HepG2 (cell line): Measurements from ENCODE around the gene CACNA1D. TPM values are rescaled to one million over a fixed set of nuclear protein-coding genes. Genes with fewer than 3 reads are reported as not detected.

Experiments used
- ATAC-seq: fragments of 200-7000 bp; cut with Tn5 transposase; 3 replicates; pipeline ENCODE4 v1.9.1; 2020; ENCODE audit warnings: mild to moderate bottlenecking, moderate library complexity
- BruUV-seq: library from RNA; stranded (reverse); fragments of 400-500 nt; replicated peaks from 2 replicates; lab custom pipeline; 2021; lab: Mats Ljungman, UMichigan
- CTCF ChIA-PET: fragments of 300-600 bp; formaldehyde crosslinking; extraction: SDS; loops from one replicate; lab custom pipeline; 2021; ENCODE audit warnings: low total read pairs, inconsistent platforms, low intra/inter-chr PET ratio; lab: Yijun Ruan, JAX
- POLR2A ChIA-PET: fragments of 350-600 bp; sonication (Branson Sonifier 250); formaldehyde crosslinking; loops from one replicate; lab custom pipeline; 2020; ENCODE audit warnings: antibody characterized with exemption, inconsistent platforms; lab: Yijun Ruan, JAX
- DNase-seq: peaks from one replicate; pipeline ENCODE4 v3.0.0-alpha.2; 2015; ENCODE audit warnings: low spot score
- FAIRE-seq: peaks from 3 replicates; lab custom pipeline; 2011; peaks lifted over from hg19 to GRCh38; lab: Jason Lieb, UNC
- H2AFZ ChIP-seq: one replicate; pipeline ENCODE4 v1.6.1; 2011; ENCODE audit warnings: low read length, inconsistent platforms
- H3K27ac ChIP-seq: fragments of 300-600 bp; 3 replicates; pipeline ENCODE4 v1.8.0; 2011; ENCODE audit warnings: mixed run types, mild to moderate bottlenecking, mixed read lengths, low read length, inconsistent platforms; ENCODE audit not compliant: insufficient read depth; ENCODE audit errors: extremely low read length
- H3K27me3 ChIP-seq, 2 experiments: fragments of 200-600 bp in 1 of 2; 2 replicates in 1 of 2; 3 replicates in 1 of 2; pipeline versions ENCODE4 v1.6.0 to v1.8.0; 2011; ENCODE audit warnings: low read length in 2 of 2, mild to moderate bottlenecking in 2 of 2, moderate library complexity in 2 of 2, inconsistent platforms in 1 of 2; ENCODE audit not compliant: insufficient read depth in 2 of 2, control insufficient read depth in 1 of 2
- H3K36me3 ChIP-seq, 2 experiments: fragments of 200-600 bp in 1 of 2; replicated peaks in 1 of 2; 2 replicates in 1 of 2; 3 replicates in 1 of 2; pipeline versions ENCODE4 v1.5.1 to v1.8.0; 2011; ENCODE audit warnings: low read length in 2 of 2, inconsistent platforms in 1 of 2; ENCODE audit not compliant: insufficient read depth in 2 of 2, control insufficient read depth in 1 of 2
- H3K4me1 ChIP-seq: 2 replicates; pipeline ENCODE4 v1.5.1; 2012; ENCODE audit warnings: low read length, inconsistent platforms; ENCODE audit not compliant: insufficient read depth
- H3K4me2 ChIP-seq: 2 replicates; pipeline ENCODE4 v1.6.0; 2011; ENCODE audit warnings: low read depth, low read length, inconsistent platforms
- H3K4me3 ChIP-seq, 3 experiments: fragments of 200-600 bp in 1 of 3; sonication (generic), shearing (Covaris generic) in 1 of 3; replicated peaks in 1 of 3; 2 replicates each; pipeline ENCODE4 v1.5.1; 2011 to 2016; ENCODE audit warnings: low read length in 3 of 3, inconsistent platforms in 2 of 3, low read depth in 2 of 3, mild to moderate bottlenecking in 2 of 3, control low read depth in 1 of 3, mixed read lengths in 1 of 3; ENCODE audit not compliant: insufficient read depth in 1 of 3
- H3K79me2 ChIP-seq: one replicate; pipeline ENCODE4 v1.6.1; 2011; ENCODE audit warnings: low read length, inconsistent platforms; ENCODE audit not compliant: insufficient read depth
- H3K9ac ChIP-seq: 2 replicates; pipeline ENCODE4 v1.6.0; 2011; ENCODE audit warnings: mild to moderate bottlenecking, low read depth, low read length, inconsistent platforms; ENCODE audit not compliant: insufficient read depth
- H3K9me3 ChIP-seq: 2 replicates; pipeline ENCODE4 v1.5.1; 2012; ENCODE audit warnings: mild to moderate bottlenecking, low read length
- H4K20me1 ChIP-seq: 2 replicates; pipeline ENCODE4 v1.6.0; 2011; ENCODE audit warnings: inconsistent platforms, mild to moderate bottlenecking, low read length, moderate library complexity; ENCODE audit not compliant: insufficient read depth
- BORCS8-MEF2B ChIP-seq: sonication (generic); formaldehyde crosslinking; IDR thresholded peaks from 2 replicates; pipeline ENCODE4 v1.8.0; 2022; ENCODE audit warnings: mild to moderate bottlenecking, missing genetic modification reagents
- EED ChIP-seq: sonication (generic); formaldehyde crosslinking; IDR thresholded peaks from 2 replicates; pipeline ENCODE4 v1.5.0; 2020; ENCODE audit warnings: mild to moderate bottlenecking, missing genetic modification reagents
- GLI4 ChIP-seq: sonication (generic); formaldehyde crosslinking; IDR thresholded peaks from 2 replicates; pipeline ENCODE4 v1.5.1; 2020; ENCODE audit warnings: missing genetic modification reagents, mild to moderate bottlenecking, moderate library complexity, borderline replicate concordance
- RBFOX2 ChIP-seq: fragments of 200-400 bp; formaldehyde crosslinking; IDR thresholded peaks from 2 replicates; pipeline ENCODE4 v1.6.1; 2017; ENCODE audit warnings: low read depth, mild to moderate bottlenecking, low read length
- TCF7L2 ChIP-seq: IDR thresholded peaks from 2 replicates; pipeline ENCODE4 v1.6.1; 2011; ENCODE audit warnings: mild to moderate bottlenecking, low read depth, low read length, moderate library complexity
- ZNF101 ChIP-seq: sonication (generic); formaldehyde crosslinking; IDR thresholded peaks from 2 replicates; pipeline ENCODE4 v1.4.0; 2020; ENCODE audit warnings: mild to moderate bottlenecking, low read depth, missing genetic modification reagents, borderline replicate concordance
- ZNF367 ChIP-seq: sonication (generic); formaldehyde crosslinking; IDR thresholded peaks from 2 replicates; pipeline ENCODE4 v1.4.0; 2020; ENCODE audit warnings: missing genetic modification reagents, borderline replicate concordance
- ZNF562 ChIP-seq: sonication (generic); formaldehyde crosslinking; IDR thresholded peaks from 2 replicates; pipeline ENCODE4 v1.8.0; 2022; ENCODE audit warnings: missing genetic modification reagents, borderline replicate concordance
- ZNF567 ChIP-seq: sonication (generic); formaldehyde crosslinking; IDR thresholded peaks from 2 replicates; pipeline ENCODE4 v1.8.1; 2023; ENCODE audit warnings: mild to moderate bottlenecking, missing genetic modification reagents, borderline replicate concordance
- ZNF589 ChIP-seq: sonication (generic); formaldehyde crosslinking; conservative IDR thresholded peaks from 2 replicates; pipeline ENCODE4 v1.8.0; 2022; ENCODE audit warnings: mild to moderate bottlenecking, moderate library complexity, missing genetic modification reagents
- WGBS: methylation state at CpG from one replicate; pipeline ENCODE4 v1.1.6; 2017; ENCODE audit warnings: low lambda C conversion rate; 5-methylcytosine and 5-hydroxymethylcytosine counted together
- in situ Hi-C: cut with HindIII; loops from 2 replicates; pipeline ENCODE4 v1.10.0; 2017; ENCODE audit warnings: low pct_unique_long_range_greater_than_20kb; ENCODE audit not compliant: extremely low pct_ligation_motif_present
- intact Hi-C: fragments of 100-400 bp; cut with micrococcal nuclease; formaldehyde crosslinking; loops from one replicate; pipeline ENCODE4 v1.10.0; 2022; ENCODE audit not compliant: unreplicated experiment
- polyA plus RNA-seq, 8 experiments: library from polyadenylated mRNA; depleted of rRNA in 3 of 8; stranded (reverse) in 7 of 8; unstranded in 1 of 8; fragments of >200 nt; fragmentation: Illumina TruSeq in 4 of 8; extraction: Trizol in 4 of 8; gene quantifications; 2 replicates each; pipeline versions ENCODE4 v1.2.1 to v1.2.3, GENCODE V29; 2011 to 2016; ENCODE audit warnings: low read depth in 4 of 8, missing spikeins in 1 of 8, mixed read lengths in 1 of 8; ENCODE audit not compliant: insufficient read depth in 1 of 8
- total RNA-seq, 5 experiments: library from RNA; depleted of rRNA; stranded (reverse); fragments of >200 nt; fragmentation: Illumina TruSeq; extraction: Trizol; gene quantifications; 2 replicates each; pipeline ENCODE4 v1.2.3, GENCODE V29; 2016; ENCODE audit warnings: low read depth in 1 of 5
- TF ChIP-seq, protein P1 (sequence below): sonication (generic); formaldehyde crosslinking; IDR thresholded peaks from 2 replicates; pipeline ENCODE4 v1.8.1; 2023; ENCODE audit warnings: mild to moderate bottlenecking, missing genetic modification reagents
- TF ChIP-seq, protein P2 (sequence below): sonication (generic); formaldehyde crosslinking; IDR thresholded peaks from 2 replicates; pipeline ENCODE4 v1.5.0; 2020; ENCODE audit warnings: mild to moderate bottlenecking, missing genetic modification reagents
- TF ChIP-seq, protein P3 (sequence below): IDR thresholded peaks from 2 replicates; pipeline ENCODE4 v1.6.1; 2016; ENCODE audit warnings: missing compliant biosample characterization, missing genetic modification reagents, borderline replicate concordance
- TF ChIP-seq, protein P4 (sequence below): sonication (generic); formaldehyde crosslinking; IDR thresholded peaks from 2 replicates; pipeline ENCODE4 v1.9.0; 2021; ENCODE audit warnings: missing genetic modification reagents, borderline replicate concordance
- TF ChIP-seq, protein P5 (sequence below), 2 experiments: fragments of 450-650 bp in 1 of 2; sonication (generic) in 1 of 2; formaldehyde crosslinking; IDR thresholded peaks; 2 replicates each; pipeline versions ENCODE4 v1.5.0 to v1.8.0; 2020 to 2022; ENCODE audit warnings: mild to moderate bottlenecking in 1 of 2, missing genetic modification reagents in 1 of 2

CACNA1D gene
- total and polyA plus RNA-seq, 2 of the 13 experiments (the other 11 are each of a cell fraction or from before 2014, with no cell fraction given), result 0.26 to 0.38 TPM

DNA sequence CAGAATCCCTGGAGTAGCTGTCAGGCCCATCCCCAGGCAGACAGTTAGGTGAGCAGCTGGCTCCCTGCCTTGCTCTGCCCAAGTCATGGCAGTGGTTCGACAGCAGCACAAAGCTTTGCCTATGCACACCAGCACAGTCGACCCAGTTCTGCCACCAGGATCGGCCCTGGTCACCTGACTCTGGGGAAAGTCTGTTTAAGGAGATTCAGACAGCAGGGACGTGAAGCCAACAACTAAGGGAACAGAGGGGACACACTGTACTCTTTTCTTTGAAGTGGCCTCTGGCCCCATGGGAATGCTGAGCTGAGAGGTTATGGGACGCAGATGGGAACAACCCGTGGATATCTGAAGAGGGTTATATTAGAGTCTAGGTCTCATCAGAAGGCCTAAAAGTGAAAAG is 217.0 kb downstream of the CACNA1D start:
- intact Hi-C loops (loop anchor here (2.0 to 5.0 kb wide), 2 partner anchors 413 to 514 kb away; no protein-coding TSS in a partner anchor), in situ Hi-C loops (loop anchor here (10.0 kb wide), 1 partner anchor 337 kb away; no protein-coding TSS in a partner anchor)
- H3K4me3 ChIP-seq, result no peak overlapping the region
- DNase-seq, result no peak
- H3K9me3 ChIP-seq, result no peaks in the 10 kb centered on the region
- no TSS peak for BruUV-seq
- H4K20me1 ChIP-seq, result no peaks in the 10 kb centered on the region
- ATAC-seq, result no peak
- H3K27me3 ChIP-seq, result no peaks in the 10 kb centered on the region; a peak in 1 of 5 replicates
- no peak overlapping the region for H3K9ac ChIP-seq
- no peaks in the 10 kb centered on the region for H3K36me3 ChIP-seq
- H3K4me1 ChIP-seq, result peaks cover 8% of the 10 kb centered on the region
- CTCF ChIA-PET, result no interaction called here
- POLR2A ChIA-PET, result no interaction called here
- H3K4me2 ChIP-seq, result no peak overlapping the region
- WGBS, result 57% methylated on average over 5 of the region's 6 CpGs
- no peak overlapping the region for H3K27ac ChIP-seq
- no peak for FAIRE-seq
- no peaks in the 10 kb centered on the region for H3K79me2 ChIP-seq
- no peak overlapping the region for H2AFZ ChIP-seq
- TF ChIP-seq, protein P1, sequence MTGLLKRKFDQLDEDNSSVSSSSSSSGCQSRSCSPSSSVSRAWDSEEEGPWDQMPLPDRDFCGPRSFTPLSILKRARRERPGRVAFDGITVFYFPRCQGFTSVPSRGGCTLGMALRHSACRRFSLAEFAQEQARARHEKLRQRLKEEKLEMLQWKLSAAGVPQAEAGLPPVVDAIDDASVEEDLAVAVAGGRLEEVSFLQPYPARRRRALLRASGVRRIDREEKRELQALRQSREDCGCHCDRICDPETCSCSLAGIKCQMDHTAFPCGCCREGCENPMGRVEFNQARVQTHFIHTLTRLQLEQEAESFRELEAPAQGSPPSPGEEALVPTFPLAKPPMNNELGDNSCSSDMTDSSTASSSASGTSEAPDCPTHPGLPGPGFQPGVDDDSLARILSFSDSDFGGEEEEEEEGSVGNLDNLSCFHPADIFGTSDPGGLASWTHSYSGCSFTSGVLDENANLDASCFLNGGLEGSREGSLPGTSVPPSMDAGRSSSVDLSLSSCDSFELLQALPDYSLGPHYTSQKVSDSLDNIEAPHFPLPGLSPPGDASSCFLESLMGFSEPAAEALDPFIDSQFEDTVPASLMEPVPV (CRISPR knock-in tag), result no peak
- no peak for TF ChIP-seq ZNF367 (CRISPR knock-in tag)
- no peak for TF ChIP-seq ZNF562 (CRISPR knock-in tag)
- TF ChIP-seq BORCS8-MEF2B (CRISPR knock-in tag), result no peak
- TF ChIP-seq ZNF589, result no peak
- TF ChIP-seq, protein P2, sequence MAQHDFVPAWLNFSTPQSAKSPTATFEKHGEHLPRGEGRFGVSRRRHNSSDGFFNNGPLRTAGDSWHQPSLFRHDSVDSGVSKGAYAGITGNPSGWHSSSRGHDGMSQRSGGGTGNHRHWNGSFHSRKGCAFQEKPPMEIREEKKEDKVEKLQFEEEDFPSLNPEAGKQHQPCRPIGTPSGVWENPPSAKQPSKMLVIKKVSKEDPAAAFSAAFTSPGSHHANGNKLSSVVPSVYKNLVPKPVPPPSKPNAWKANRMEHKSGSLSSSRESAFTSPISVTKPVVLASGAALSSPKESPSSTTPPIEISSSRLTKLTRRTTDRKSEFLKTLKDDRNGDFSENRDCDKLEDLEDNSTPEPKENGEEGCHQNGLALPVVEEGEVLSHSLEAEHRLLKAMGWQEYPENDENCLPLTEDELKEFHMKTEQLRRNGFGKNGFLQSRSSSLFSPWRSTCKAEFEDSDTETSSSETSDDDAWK (CRISPR knock-in tag), result no peak
- TF ChIP-seq TCF7L2, result no peak
- TF ChIP-seq, protein P3, sequence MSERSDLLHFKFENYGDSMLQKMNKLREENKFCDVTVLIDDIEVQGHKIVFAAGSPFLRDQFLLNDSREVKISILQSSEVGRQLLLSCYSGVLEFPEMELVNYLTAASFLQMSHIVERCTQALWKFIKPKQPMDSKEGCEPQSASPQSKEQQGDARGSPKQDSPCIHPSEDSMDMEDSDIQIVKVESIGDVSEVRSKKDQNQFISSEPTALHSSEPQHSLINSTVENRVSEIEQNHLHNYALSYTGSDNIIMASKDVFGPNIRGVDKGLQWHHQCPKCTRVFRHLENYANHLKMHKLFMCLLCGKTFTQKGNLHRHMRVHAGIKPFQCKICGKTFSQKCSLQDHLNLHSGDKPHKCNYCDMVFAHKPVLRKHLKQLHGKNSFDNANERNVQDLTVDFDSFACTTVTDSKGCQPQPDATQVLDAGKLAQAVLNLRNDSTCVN (CRISPR knock-in tag), result no peak
- TF ChIP-seq EED, result no peak
- no peak for TF ChIP-seq RBFOX2
- TF ChIP-seq ZNF567 (CRISPR knock-in tag), result no peak
- TF ChIP-seq, protein P4, sequence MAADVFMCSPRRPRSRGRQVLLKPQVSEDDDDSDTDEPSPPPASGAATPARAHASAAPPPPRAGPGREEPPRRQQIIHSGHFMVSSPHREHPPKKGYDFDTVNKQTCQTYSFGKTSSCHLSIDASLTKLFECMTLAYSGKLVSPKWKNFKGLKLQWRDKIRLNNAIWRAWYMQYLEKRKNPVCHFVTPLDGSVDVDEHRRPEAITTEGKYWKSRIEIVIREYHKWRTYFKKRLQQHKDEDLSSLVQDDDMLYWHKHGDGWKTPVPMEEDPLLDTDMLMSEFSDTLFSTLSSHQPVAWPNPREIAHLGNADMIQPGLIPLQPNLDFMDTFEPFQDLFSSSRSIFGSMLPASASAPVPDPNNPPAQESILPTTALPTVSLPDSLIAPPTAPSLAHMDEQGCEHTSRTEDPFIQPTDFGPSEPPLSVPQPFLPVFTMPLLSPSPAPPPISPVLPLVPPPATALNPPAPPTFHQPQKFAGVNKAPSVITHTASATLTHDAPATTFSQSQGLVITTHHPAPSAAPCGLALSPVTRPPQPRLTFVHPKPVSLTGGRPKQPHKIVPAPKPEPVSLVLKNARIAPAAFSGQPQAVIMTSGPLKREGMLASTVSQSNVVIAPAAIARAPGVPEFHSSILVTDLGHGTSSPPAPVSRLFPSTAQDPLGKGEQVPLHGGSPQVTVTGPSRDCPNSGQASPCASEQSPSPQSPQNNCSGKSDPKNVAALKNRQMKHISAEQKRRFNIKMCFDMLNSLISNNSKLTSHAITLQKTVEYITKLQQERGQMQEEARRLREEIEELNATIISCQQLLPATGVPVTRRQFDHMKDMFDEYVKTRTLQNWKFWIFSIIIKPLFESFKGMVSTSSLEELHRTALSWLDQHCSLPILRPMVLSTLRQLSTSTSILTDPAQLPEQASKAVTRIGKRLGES (CRISPR knock-in tag), result no peak
- TF ChIP-seq, protein P5, sequence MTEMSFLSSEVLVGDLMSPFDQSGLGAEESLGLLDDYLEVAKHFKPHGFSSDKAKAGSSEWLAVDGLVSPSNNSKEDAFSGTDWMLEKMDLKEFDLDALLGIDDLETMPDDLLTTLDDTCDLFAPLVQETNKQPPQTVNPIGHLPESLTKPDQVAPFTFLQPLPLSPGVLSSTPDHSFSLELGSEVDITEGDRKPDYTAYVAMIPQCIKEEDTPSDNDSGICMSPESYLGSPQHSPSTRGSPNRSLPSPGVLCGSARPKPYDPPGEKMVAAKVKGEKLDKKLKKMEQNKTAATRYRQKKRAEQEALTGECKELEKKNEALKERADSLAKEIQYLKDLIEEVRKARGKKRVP (CRISPR knock-in tag; IDR thresholded peaks at IDR 0.05), result no peak
- TF ChIP-seq GLI4 (CRISPR knock-in tag), result no peak
- no peak for TF ChIP-seq ZNF101 (CRISPR knock-in tag)
